SJCRH30 (cell line): ENCODE results near the gene NFKB2. TPM values are rescaled to one million over a fixed set of nuclear protein-coding genes. Genes with fewer than 3 reads are reported as not detected.

ENCODE experiments used
- DNase-seq, 2 experiments: peaks; one replicate each; pipeline ENCODE4 v3.0.0-alpha.2; 2015 to 2020
- H3K27ac ChIP-seq: fragments of 250-450 bp; sonication (Bioruptor Pico); 2 replicates; pipeline ENCODE4 v1.5.1; 2020; ENCODE audit warnings: mild to moderate bottlenecking, moderate library complexity
- H3K27me3 ChIP-seq: fragments of 250-450 bp; sonication (Bioruptor Pico); 2 replicates; pipeline ENCODE4 v1.5.1; 2020; ENCODE audit warnings: mild to moderate bottlenecking, moderate library complexity
- H3K36me3 ChIP-seq: fragments of 250-450 bp; sonication (Bioruptor Pico); 2 replicates; pipeline ENCODE4 v1.5.1; 2020; ENCODE audit warnings: mild to moderate bottlenecking, moderate library complexity
- H3K4me1 ChIP-seq: fragments of 250-450 bp; sonication (Bioruptor Pico); 2 replicates; pipeline ENCODE4 v1.5.1; 2020; ENCODE audit warnings: mild to moderate bottlenecking, moderate library complexity
- H3K4me3 ChIP-seq: fragments of 250-450 bp; sonication (Bioruptor Pico); 2 replicates; pipeline ENCODE4 v1.5.1; 2020; ENCODE audit warnings: mild to moderate bottlenecking, moderate library complexity
- H3K9me3 ChIP-seq: fragments of 250-450 bp; sonication (Bioruptor Pico); replicated peaks from 2 replicates; pipeline ENCODE4 v1.5.1; 2020; ENCODE audit warnings: mild to moderate bottlenecking, moderate library complexity
- total RNA-seq: library from RNA; depleted of rRNA; stranded (reverse); fragments of >200 nt; shearing (Covaris generic); gene quantifications from 2 replicates; pipeline ENCODE4 v1.2.3, GENCODE V29; 2014

NFKB2 gene
- total RNA-seq, 1 experiment from 2014 or later = 25.3 TPM

- H3K27me3 ChIP-seq = peaks cover 21% of the 10 kb centered on the region
- H3K27ac ChIP-seq = no peak overlapping the region
- H3K9me3 ChIP-seq = no peaks in the 10 kb centered on the region
- no peaks in the 10 kb centered on the region for H3K36me3 ChIP-seq
- DNase-seq = no peak
- no peak overlapping the region for H3K4me3 ChIP-seq
- H3K4me1 ChIP-seq = peaks cover 9% of the 10 kb centered on the region
Observed at GRCh38 chr10:102409604-102410428, 14.3 kb downstream of the NFKB2 start.

- no peak overlapping the region for H3K27ac ChIP-seq
- DNase-seq = no peak
- H3K4me3 ChIP-seq = no peak overlapping the region
- H3K27me3 ChIP-seq = peaks cover 25% of the 10 kb centered on the region
- no peaks in the 10 kb centered on the region for H3K9me3 ChIP-seq
- H3K36me3 ChIP-seq = no peaks in the 10 kb centered on the region
- H3K4me1 ChIP-seq = peaks cover 9% of the 10 kb centered on the region
Observed at GRCh38 chr10:102410429-102411073, 15.0 kb downstream of the NFKB2 start.

GRCh38 chr10:102411341-102412255 is 16.1 kb downstream of the NFKB2 start:
- Histone ChIP-seq H3K9me3 (no peaks in the 10 kb centered on the region), H3K4me1 (peaks cover 9% of the 10 kb centered on the region), H3K4me3 (no peak overlapping the region), H3K36me3 (no peaks in the 10 kb centered on the region), H3K27me3 (peaks cover 25% of the 10 kb centered on the region), H3K27ac (no peak overlapping the region)
- DNase-seq = no peak

GRCh38 chr10:102412293-102412692 is 16.8 kb downstream of the NFKB2 start:
- H3K4me1 ChIP-seq = peaks cover 9% of the 10 kb centered on the region
- H3K27ac ChIP-seq = no peak overlapping the region
- no peaks in the 10 kb centered on the region for H3K9me3 ChIP-seq
- no peaks in the 10 kb centered on the region for H3K36me3 ChIP-seq
- peaks cover 25% of the 10 kb centered on the region for H3K27me3 ChIP-seq
- H3K4me3 ChIP-seq = no peak overlapping the region
- DNase-seq = no peak

- H3K4me3 ChIP-seq = no peak overlapping the region
- peaks cover 9% of the 10 kb centered on the region for H3K4me1 ChIP-seq
- H3K9me3 ChIP-seq = no peaks in the 10 kb centered on the region
- no peaks in the 10 kb centered on the region for H3K36me3 ChIP-seq
- DNase-seq = peak; percentile 82
- peaks cover 21% of the 10 kb centered on the region for H3K27me3 ChIP-seq
- no peak overlapping the region for H3K27ac ChIP-seq
Observed at GRCh38 chr10:102413053-102413705, 17.7 kb downstream of the NFKB2 start.

DNA sequence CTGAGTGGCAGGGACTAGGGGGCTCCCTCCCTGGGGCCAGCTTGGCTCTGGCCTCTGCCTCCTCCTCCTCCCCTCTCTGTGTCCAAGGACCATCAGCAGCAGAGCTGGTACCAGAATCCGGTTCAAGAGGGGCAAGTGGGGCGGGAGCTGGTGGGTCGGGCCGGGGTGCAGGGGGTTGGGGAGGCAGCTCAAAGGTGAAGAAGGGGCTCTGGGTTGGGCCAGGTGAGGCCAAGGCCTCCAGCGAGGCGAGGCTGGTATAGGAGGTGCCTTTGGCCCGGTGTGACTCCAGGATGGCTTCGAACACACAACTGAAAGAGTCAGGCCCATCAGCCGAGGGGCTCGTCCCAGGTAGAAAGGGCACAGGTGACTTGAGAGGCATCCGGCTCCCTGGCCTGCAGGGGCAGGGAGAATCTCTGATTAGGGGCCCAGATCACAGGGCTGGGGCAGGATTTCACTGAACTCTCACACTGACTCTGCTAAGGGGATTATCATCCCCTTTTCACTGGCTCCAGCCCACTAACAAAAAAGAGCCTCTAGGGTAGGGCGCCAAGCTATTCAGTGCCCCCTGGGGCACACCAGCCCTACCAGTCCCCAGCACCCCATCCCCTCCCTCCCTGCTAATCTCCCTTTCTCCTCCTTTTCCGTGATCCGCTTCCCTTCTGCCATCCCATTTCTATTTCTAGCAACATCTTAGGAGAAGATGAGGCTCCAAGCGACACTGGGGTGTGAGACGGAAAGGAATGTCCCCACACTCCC is 18.5 kb downstream of the NFKB2 start:
- peaks cover 9% of the 10 kb centered on the region for H3K4me1 ChIP-seq
- H3K27ac ChIP-seq = no peak overlapping the region
- H3K4me3 ChIP-seq = no peak overlapping the region
- no peaks in the 10 kb centered on the region for H3K36me3 ChIP-seq
- no peaks in the 10 kb centered on the region for H3K9me3 ChIP-seq
- no peak for DNase-seq
- H3K27me3 ChIP-seq = peaks cover 21% of the 10 kb centered on the region

- DNase-seq = no peak
- Histone ChIP-seq H3K36me3 (no peaks in the 10 kb centered on the region), H3K27ac (no peak overlapping the region), H3K9me3 (no peaks in the 10 kb centered on the region), H3K4me1 (peaks cover 9% of the 10 kb centered on the region), H3K27me3 (peaks cover 21% of the 10 kb centered on the region), H3K4me3 (no peak overlapping the region)
Observed at GRCh38 chr10:102414749-102415148, 19.2 kb downstream of the NFKB2 start.

DNA sequence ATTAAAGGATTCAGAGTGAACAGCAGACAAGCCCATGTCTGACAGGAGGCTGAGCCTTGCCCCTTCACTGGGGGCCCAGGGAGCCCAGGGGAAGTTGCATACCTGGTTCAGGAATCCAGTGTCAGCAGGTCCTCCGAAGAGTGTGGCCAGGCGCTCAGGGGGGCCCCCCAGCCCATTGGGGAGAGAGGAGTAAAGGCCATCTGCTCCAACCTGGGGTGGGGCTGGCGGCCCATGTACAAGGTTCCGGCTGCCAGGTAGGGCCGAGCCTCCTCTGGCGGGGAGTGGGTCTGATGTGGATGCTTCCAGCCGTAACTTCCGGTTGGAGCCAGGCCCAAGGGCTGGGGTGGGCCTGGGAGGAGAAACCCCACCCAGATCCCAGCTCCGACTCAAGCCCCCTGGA is 20.8 kb downstream of the NFKB2 start:
- peaks cover 9% of the 10 kb centered on the region for H3K4me1 ChIP-seq
- no peaks in the 10 kb centered on the region for H3K36me3 ChIP-seq
- H3K27me3 ChIP-seq = peaks cover 21% of the 10 kb centered on the region
- H3K4me3 ChIP-seq = no peak overlapping the region
- no peak for DNase-seq
- H3K27ac ChIP-seq = no peak overlapping the region
- no peaks in the 10 kb centered on the region for H3K9me3 ChIP-seq

- Histone ChIP-seq H3K4me1 (peaks cover 9% of the 10 kb centered on the region), H3K27ac (no peak overlapping the region), H3K9me3 (no peaks in the 10 kb centered on the region), H3K36me3 (no peaks in the 10 kb centered on the region), H3K27me3 (peaks cover 21% of the 10 kb centered on the region), H3K4me3 (no peak overlapping the region)
- no peak for DNase-seq
Observed at GRCh38 chr10:102416695-102417094, 21.2 kb downstream of the NFKB2 start.

DNA sequence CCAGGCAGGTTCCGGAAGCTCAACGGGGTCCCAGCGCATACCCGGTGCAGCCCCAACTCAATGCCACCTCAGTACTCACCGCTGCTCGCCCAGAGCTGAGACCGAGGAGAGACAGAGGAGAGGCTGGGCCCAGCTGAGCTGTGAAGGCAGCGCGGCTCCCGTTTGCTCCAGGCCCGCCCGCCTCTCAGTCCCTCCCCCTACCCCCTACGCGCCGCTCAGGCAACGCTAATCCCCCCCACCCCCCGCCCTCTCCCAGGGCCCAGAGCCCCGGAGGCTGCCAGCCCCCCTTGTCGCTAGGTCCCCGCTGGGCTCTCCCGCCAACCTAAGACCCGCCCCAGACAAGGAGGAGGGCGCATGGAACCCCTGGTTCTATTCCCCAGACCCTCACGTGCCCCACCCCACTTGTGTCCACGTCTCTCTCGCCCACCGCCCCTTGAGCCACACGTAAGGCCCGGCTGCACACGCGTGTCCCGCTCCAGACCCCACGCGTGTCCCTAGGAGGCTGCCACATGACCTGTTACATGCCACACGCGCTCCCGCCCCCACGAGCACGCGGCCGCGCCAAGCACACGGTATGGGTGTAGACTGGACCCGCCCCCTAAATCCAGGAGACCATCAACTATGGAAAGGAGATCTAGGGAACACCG is 23.2 kb downstream of the NFKB2 start, which contains the start of gene PSD:
Gene PSD, minus strand, starts transcription at position 164 of the 647 bp plus-strand sequence. CDS start 1,747 bp downstream, outside the sequence.
- Histone ChIP-seq H3K27me3 (peaks cover 11% of the 10 kb centered on the region), H3K4me1 (no peaks in the 10 kb centered on the region; the same call in 1 of the 2 replicates), H3K36me3 (no peaks in the 10 kb centered on the region), H3K9me3 (no peaks in the 10 kb centered on the region), H3K4me3 (peak within 1 kb of the TSS; percentile 71), H3K27ac (no peak within 1 kb of the TSS)
- no peak for DNase-seq

DNA sequence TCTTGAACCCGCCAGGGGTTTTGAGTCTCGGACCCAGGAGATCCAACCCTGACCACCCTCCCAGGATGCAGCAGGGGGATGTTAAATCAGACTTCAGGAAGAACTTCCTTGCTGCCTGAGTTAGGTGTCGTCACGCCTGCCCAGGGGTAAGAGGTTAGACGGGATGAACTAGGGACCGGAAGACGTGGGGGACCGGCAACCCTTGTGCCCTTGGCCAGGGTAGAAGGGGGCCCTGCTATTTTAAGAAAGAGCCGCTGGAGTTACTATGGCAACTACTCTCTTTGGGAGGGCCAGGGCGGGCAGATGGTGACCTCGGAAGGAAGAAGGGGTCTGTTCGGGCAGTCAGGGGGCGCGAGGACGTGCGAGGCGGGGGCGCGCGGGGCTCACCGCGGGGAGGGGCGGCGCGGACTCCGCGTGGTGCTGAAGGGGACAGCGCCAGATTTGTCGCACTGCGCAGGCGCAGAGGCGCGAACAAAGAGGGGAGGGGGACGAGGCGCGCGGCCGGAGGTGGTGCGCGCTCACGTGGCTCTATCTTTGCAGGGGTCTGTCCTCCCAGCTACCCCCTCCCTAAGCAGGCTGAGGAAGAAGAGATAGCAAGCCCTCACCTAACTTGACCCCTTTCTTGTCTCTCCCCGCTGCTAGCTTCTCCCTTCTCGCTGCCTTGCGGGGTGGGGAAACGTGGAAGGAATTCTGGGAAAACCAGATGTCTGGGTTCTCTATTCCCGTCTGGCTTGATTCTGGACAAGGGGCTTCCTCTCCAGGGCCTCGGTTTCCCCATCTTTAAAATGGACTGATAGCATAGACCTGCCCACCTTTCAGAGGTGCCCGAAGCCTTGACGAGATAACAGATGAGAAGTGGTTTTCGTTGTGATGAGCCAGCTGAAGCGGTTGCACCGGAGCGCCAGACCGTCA is 24.0 kb downstream of the NFKB2 start:
- Histone ChIP-seq H3K4me1 (no peaks in the 10 kb centered on the region; the same call in 1 of the 2 replicates), H3K36me3 (no peaks in the 10 kb centered on the region), H3K27ac (no peak overlapping the region), H3K27me3 (peaks cover 5% of the 10 kb centered on the region), H3K4me3 (peak overlapping the region; percentile 71), H3K9me3 (no peaks in the 10 kb centered on the region)
- peak; percentile 79 to 88 for DNase-seq

- Histone ChIP-seq H3K4me1 (no peaks in the 10 kb centered on the region; the same call in 1 of the 2 replicates), H3K27me3 (peaks cover under 1% of the 10 kb centered on the region; the same call in 1 of the 2 replicates), H3K27ac (peak overlapping the region; percentile 39; the same call in 1 of the 2 replicates), H3K36me3 (no peaks in the 10 kb centered on the region), H3K9me3 (no peaks in the 10 kb centered on the region), H3K4me3 (peak overlapping the region; percentile 71)
- no peak for DNase-seq
Observed at GRCh38 chr10:102420181-102420713, 24.7 kb downstream of the NFKB2 start.
